A204.1 (cell line): ENCODE results near the gene SPATA45.

Experiments used
- FAIRE-seq: peaks from 2 replicates; lab custom pipeline; 2012; peaks lifted over from hg19 to GRCh38; lab: Jason Lieb, UNC

The SPATA45 gene

GRCh38 chr1:212828395-212828794 lies 19.1 kb downstream of the SPATA45 start:
- no peak for FAIRE-seq

- no peak for FAIRE-seq
These were observed 19.6 kb downstream of the SPATA45 start for GRCh38 chr1:212827831-212828278.

DNA sequence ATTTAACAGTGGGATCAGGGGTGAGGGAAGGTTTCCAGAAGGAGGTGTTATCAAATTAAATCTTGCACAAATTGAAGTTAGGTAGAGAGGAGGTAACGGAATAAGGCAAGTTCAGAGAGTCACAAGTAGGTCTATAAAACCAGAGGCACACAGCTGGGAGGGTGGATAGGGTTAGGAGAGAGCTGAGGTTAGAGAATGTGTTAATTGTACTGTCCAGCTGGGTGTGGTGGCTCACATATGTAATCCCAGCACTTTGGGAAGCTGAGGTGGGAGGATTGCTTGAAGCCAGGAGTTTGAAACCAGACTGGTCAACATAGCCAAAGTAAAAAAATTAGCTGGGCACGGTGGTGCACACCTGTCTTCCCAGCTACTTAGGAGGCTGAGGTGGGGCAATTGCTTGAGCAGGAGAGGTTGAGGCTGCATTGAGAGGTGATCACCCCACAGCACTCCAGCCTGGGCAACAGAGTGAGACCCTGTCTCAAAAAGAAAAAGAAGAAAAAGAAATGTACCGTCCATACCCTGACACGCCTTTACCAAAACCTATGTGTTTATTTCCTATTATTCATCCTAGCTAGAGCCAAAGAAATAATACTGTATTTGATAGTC lies 20.2 kb downstream of the SPATA45 start:
- no peak for FAIRE-seq

DNA sequence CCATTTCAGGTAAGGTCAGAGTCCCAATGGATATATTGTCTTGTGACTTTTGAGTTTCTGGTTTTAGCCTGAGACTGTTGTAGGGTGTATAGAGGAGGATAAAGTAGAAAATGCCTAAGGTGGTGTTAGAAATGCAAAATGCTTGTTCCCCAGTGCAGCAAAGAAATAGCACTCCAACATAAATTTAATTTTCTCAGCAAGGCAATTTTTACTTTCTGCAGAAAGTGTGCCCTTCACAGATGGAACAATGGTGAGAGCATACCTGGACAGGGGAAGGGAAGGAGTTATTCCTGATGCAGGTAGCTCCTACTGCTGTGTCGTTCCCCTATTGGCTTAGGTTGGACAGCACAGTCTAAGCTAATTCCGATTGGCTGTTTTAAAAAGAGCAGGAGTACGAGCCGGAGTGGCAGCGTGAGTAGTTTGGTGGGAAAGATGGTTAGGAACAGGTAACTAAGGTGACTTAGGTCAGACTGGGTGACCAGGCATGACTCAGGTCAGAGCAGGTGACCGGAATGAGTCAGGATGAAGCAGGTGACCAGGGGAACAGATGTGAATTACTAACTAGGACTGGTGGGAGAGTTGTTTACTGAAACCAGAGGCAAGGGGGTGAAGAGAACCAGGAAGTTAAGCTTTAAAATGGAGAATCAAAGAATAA lies 21.5 kb downstream of the SPATA45 start:
- FAIRE-seq = no peak

DNA sequence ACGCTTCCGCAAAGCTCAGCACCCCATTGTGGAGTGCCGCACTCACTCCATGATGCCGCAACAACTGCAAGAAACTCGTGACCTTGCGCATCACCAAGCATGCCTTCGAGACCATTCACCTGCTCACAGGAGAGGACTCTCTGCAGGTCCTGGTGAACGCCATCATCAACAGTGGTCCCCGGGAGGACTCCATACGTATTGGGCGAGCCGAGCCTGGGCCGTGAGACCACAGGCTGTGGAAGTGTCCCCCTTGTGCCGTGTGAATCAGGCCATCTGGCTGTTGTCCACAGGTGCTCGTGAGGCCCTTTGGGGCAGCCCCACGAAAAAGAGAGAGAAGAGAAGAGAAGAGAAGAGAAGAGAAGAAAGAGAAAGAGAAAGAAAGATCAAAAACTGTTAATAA lies 23.2 kb downstream of the SPATA45 start:
- no peak for FAIRE-seq

DNA sequence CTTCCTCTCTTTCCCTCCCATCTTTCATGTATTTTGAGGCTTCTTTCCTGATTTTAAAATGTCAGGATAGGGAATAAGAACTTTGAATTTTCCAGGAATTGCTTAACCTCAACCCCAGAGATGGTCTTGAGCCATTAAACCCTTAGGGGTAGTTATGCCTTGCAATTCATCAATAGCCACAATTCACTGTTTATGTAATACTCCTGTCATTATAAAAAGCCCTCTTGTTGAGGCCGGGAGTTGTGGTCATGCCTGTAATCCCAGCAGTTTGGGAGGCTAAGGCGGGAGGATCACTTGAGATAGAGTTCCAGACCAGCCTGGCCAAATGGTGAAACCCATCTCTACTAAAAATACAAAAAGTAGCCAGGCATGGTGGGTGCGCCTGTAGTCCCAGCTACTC lies 24.5 kb downstream of the SPATA45 start:
- no peak for FAIRE-seq

GRCh38 chr1:212820969-212821368 lies 26.5 kb downstream of the SPATA45 start:
- no peak for FAIRE-seq

DNA sequence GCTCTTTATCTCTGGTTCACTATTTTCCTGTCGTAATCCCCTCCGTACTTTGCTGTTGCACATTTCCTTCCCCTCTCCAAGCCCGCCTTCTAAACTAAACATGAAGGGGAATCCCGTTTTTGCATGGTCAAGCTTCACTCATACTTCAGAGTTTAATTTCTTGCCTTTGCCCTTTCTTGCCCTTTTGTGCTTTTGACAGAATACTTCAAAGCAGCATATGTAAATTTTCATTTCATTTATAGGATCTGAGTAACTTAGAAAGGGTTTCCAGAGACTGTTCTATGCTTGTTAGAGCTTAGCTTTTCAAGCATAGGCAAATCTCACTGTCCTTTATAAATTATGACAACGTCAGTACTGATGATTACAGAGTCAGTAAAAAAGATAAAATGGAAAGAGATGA lies 27.7 kb downstream of the SPATA45 start:
- FAIRE-seq = no peak

DNA sequence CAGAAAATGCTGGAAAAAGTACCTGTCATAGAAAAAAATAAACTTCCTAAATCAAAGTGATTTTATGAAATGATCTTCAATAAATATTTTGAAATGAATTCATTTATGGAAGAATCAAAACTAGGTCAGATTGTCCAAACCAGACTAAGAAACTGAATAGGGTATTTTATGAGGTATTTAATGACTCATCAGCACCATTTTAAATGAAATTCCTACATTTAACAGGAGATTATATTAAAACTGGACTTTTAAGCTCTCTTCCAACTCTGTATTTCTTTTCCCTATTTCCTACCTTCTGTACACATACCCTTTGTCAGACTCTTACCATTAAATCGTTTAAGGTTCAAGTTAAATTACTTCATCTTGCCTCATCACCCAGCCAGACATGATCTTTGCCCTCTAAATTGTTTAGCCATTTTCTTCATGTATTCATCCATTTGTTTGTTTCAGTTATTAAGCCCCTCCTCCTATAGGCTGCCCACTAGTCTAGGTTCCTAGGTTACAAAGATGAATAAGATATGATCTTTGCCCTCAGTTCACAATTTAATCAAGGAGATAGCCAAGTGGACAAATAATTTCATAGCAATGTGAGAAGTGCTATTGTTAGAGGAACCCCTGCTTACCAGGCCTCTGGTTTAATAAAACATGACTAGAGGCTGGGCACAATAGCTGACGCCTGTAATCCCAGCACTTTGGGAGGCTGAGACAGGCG lies 30.7 kb downstream of the SPATA45 start:
- FAIRE-seq = no peak

DNA sequence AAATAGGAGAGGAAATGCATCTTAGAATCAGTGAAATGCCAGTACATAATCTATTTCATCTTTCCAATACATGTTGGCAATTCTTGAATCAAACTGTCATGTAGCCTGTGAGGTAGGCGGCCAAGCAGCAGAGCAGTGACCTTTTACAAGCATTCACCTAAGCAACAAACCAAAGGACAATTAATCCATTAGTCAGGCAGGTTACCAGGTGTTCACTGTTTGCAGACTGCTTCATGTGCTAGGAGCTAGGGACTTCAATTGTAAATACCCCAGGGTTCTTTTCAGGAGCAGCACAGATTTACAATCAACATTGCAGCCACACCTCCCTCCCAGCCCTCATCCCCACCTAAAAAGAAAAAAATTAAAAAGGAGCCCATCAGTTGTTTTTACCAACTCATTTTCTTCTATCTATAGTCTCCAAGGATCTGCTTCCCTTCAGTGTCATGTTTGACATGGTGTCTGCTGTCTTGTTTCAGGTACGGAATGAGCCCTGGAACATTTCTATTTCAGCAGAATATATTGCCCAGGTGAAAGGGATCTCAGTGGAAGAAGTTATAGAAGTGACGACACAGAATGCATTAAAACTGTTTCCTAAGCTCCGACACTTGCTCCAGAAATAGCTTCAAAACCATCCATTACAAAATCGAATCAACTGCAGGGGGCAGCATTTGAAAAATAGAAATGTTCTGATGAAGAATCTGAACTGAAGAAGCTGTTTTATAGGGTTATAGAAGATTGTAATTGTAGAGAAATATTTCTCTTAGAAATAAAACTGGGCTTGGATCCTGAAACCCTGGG lies 32.7 kb downstream of the SPATA45 start:
- peak; percentile 84 for FAIRE-seq

DNA sequence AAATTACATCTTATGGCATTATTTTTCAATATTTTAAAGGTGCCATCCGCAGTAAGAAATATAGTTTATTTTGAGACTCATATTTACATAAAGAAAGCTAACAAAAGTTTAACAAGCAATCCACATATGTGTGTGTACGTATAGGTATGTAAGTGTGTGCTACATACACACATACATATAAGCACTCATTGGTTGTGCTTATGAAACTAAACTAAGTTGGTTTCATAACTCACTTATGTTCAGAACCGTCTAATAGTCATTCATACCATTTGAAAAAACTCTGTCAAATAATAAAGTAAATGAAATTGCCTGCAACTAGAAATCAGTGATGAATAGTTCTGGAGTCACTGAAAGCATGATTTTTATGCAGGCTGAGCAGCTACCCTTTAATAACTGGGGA lies 41.7 kb downstream of the SPATA45 start:
- no peak for FAIRE-seq

GRCh38 chr1:212797681-212798080 lies 49.8 kb downstream of the SPATA45 start:
- no peak for FAIRE-seq

GRCh38 chr1:212794561-212795014 lies 52.9 kb downstream of the SPATA45 start:
- FAIRE-seq = no peak

- no peak for FAIRE-seq
These were observed 55.0 kb downstream of the SPATA45 start for GRCh38 chr1:212792396-212792908.

DNA sequence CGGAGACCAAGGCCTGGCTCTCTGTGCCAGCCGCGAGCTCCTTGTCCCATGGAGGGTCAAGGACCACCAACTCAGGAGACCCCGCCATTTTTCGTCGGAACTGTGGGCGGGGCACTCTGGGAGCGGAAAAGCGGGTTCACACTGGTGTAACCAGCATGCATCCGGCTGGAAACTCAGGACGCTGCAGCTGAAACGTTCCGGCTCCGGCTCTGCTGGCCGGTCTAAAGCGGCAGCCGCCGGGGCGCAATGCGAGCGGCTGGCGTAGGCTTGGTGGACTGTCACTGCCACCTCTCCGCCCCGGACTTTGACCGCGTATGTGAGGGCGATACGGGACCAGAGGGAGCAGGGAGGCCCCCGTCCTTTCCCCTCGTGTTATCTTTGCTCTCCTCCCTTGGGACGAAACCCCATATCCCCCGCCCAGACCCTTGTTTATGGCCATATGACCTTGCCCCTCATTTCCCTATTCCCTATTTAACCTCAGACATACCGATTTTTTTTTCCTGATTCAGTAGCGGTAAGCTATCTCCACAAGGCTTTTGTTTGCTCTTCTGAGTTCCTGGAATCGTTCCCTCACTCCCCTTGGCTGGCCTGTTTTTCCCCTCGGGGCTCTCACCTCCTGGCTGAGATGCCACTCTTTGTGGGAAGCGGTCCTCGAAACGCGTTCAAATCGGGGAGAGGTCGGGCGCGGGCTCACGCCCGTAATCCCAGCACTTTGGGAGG lies 55.6 kb downstream of the SPATA45 start, which contains the start of the genes NSL1 and TATDN3:
Gene NSL1, minus strand, starts transcription at position 102 of the 720 bp plus-strand sequence. Its CDS starts 14 bp downstream, at position 88.
Gene TATDN3, plus strand, starts transcription at position 219 of the 720 bp plus-strand sequence. Its CDS starts 28 bp downstream, at position 247.
- no peak for FAIRE-seq

GRCh38 chr1:212791261-212791675 lies 56.2 kb downstream of the SPATA45 start:
- FAIRE-seq = no peak

DNA sequence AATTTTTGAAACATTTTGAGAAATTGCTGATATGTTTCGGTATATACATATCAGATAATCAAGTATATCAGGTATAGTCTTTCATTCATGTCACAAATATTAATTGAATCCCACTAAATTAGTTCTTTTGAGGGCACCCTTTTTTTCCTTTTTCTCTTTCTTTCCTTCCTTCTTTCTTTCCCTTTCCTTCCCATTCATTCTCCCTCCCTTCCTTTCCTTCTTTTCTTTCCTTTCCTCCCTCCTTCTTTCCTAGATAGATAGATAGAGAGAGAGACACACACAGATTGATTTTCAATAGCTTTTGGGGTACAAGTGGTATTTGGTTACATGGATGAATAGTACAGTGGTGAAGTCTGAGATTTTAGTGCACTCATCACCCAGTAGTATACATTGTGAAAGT lies 61.6 kb downstream of the SPATA45 start:
- no peak for FAIRE-seq

- FAIRE-seq = no peak
These were observed 63.5 kb downstream of the SPATA45 start for GRCh38 chr1:212783976-212784375.

GRCh38 chr1:212782422-212783154 lies 64.9 kb downstream of the SPATA45 start:
- FAIRE-seq = peak; percentile 89

- FAIRE-seq = no peak
These were observed 66.2 kb downstream of the SPATA45 start for GRCh38 chr1:212781225-212781624.

DNA sequence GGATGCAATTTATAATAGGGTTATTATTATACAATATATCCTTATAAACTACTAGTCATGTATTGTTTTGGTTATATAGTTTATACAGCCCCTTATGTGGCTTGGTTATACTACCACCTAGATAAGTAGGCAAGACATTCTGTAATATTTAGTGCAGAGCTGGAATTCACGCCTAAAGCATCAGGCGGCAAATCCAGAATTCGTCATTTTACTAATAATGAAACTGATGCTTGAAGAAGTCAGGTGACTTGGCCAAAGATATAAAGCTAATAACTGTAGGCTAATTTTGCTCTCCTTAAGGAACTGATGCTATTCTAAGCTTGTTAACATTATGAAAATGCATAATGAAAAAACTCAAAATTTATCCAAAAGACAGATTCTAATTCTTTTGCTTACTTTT lies 66.7 kb downstream of the SPATA45 start:
- no peak for FAIRE-seq
